MM.1S (cell line): ENCODE measurements around the gene SAMHD1.

Experiments used
- DNase-seq: peaks from one replicate; pipeline ENCODE4 v3.0.0-alpha.2; 2015
- H2AFZ ChIP-seq: fragments of 300-600 bp; sonication (generic); 2 replicates; pipeline ENCODE4 v1.6.0; 2016; ENCODE audit warnings: antibody characterized with exemption, low read length
- H3F3A ChIP-seq: fragments of 300-600 bp; sonication (generic); 2 replicates; pipeline ENCODE4 v1.6.1; 2016; ENCODE audit warnings: mild to moderate bottlenecking, antibody characterized with exemption, low read length, moderate library complexity, mixed read lengths; ENCODE audit not compliant: insufficient read depth
- H3K27ac ChIP-seq: fragments of 300-600 bp; sonication (generic); 2 replicates; pipeline ENCODE4 v1.5.1; 2016; ENCODE audit warnings: mild to moderate bottlenecking, low read length
- H3K27me3 ChIP-seq: fragments of 300-600 bp; sonication (generic); replicated peaks from 2 replicates; pipeline ENCODE4 v1.6.0; 2016; ENCODE audit warnings: low read length; ENCODE audit not compliant: insufficient read depth
- H3K36me3 ChIP-seq: fragments of 300-600 bp; sonication (generic); replicated peaks from 2 replicates; pipeline ENCODE4 v1.6.1; 2016; ENCODE audit warnings: mild to moderate bottlenecking, low read length, mixed read lengths; ENCODE audit not compliant: insufficient read depth
- H3K4me1 ChIP-seq: fragments of 300-600 bp; sonication (generic); 2 replicates; pipeline ENCODE4 v1.6.1; 2016; ENCODE audit warnings: low read length, mixed read lengths
- H3K4me2 ChIP-seq: fragments of 300-600 bp; sonication (generic); 2 replicates; pipeline ENCODE4 v1.6.0; 2016; ENCODE audit warnings: low read depth, low read length
- H3K4me3 ChIP-seq: fragments of 300-600 bp; sonication (generic); 2 replicates; pipeline ENCODE4 v1.5.1; 2016; ENCODE audit warnings: low read length, mixed read lengths
- H3K79me2 ChIP-seq: fragments of 300-600 bp; sonication (generic); 2 replicates; pipeline ENCODE4 v1.6.1; 2016; ENCODE audit warnings: mixed run types, low read length, mixed read lengths
- H3K9ac ChIP-seq: fragments of 300-600 bp; sonication (generic); 2 replicates; pipeline ENCODE4 v1.6.1; 2016; ENCODE audit warnings: low read length, mixed read lengths
- H3K9me2 ChIP-seq: fragments of 300-600 bp; sonication (generic); replicated peaks from 2 replicates; pipeline ENCODE4 v1.6.1; 2016; ENCODE audit warnings: mild to moderate bottlenecking, low read length, mixed read lengths; ENCODE audit not compliant: insufficient read depth
- H3K9me3 ChIP-seq: fragments of 300-600 bp; sonication (generic); replicated peaks from 2 replicates; pipeline ENCODE4 v1.6.1; 2016; ENCODE audit warnings: mild to moderate bottlenecking, low read length, mixed read lengths; ENCODE audit not compliant: insufficient read depth
- H4K20me1 ChIP-seq: fragments of 300-600 bp; sonication (generic); 2 replicates; pipeline ENCODE4 v1.6.1; 2016; ENCODE audit warnings: mild to moderate bottlenecking, low read length, moderate library complexity, mixed read lengths; ENCODE audit not compliant: insufficient read depth
- CTCF ChIP-seq: fragments of 300-600 bp; sonication (generic); IDR thresholded peaks from 2 replicates; pipeline ENCODE4 v1.5.1; 2016; ENCODE audit warnings: antibody characterized with exemption, low read length, mixed read lengths
- EZH2 ChIP-seq: fragments of 300-600 bp; sonication (generic); optimal IDR thresholded peaks from 2 replicates; pipeline ENCODE3; 2017; ENCODE audit warnings: low read depth, mild to moderate bottlenecking, antibody characterized with exemption, low read length, mixed read lengths
- EZH2phosphoT487 ChIP-seq: fragments of 300-600 bp; sonication (generic); IDR thresholded peaks from 2 replicates; pipeline ENCODE4 v1.6.1; 2018; ENCODE audit warnings: antibody characterized with exemption, low read length

Gene SAMHD1

GRCh38 chr20:36848078-36848660, 103.3 kb downstream of the SAMHD1 start:
- no peaks in the 10 kb centered on the region for H3K36me3 ChIP-seq
- H3K79me2 ChIP-seq = no peaks in the 10 kb centered on the region
- H3K27ac ChIP-seq = no peak overlapping the region

GRCh38 chr20:36847710-36848040, 103.8 kb downstream of the SAMHD1 start:
- DNase-seq = no peak
- H3F3A ChIP-seq = peaks cover 6% of the 10 kb centered on the region; the same call in 1 of the 2 replicates
- H3K79me2 ChIP-seq = no peaks in the 10 kb centered on the region
- H3K4me2 ChIP-seq = no peak overlapping the region
- no peak overlapping the region for H3K4me3 ChIP-seq
- H3K27ac ChIP-seq = no peak overlapping the region
- peaks cover 10% of the 10 kb centered on the region for H3K4me1 ChIP-seq
- no peaks in the 10 kb centered on the region for H4K20me1 ChIP-seq
- H3K36me3 ChIP-seq = no peaks in the 10 kb centered on the region
- no peaks in the 10 kb centered on the region for H3K27me3 ChIP-seq
- H3K9me2 ChIP-seq = no peaks in the 10 kb centered on the region
- H3K9me3 ChIP-seq = no peaks in the 10 kb centered on the region
- no peak overlapping the region for H3K9ac ChIP-seq
- no peak overlapping the region for H2AFZ ChIP-seq
- no peak for TF ChIP-seq EZH2phosphoT487
- TF ChIP-seq EZH2 = no peak
- TF ChIP-seq CTCF = no peak

More at GRCh38 chr20:36848078-36848660, 103.3 kb downstream of the SAMHD1 start:
- no peak overlapping the region for H3K4me3 ChIP-seq
- no peak for TF ChIP-seq EZH2phosphoT487
- TF ChIP-seq EZH2 = no peak
- TF ChIP-seq CTCF = no peak
- no peak for DNase-seq
- no peak overlapping the region for H3K4me2 ChIP-seq
- H3F3A ChIP-seq = peaks cover 1% of the 10 kb centered on the region; the same call in 1 of the 2 replicates
- H3K4me1 ChIP-seq = peaks cover 5% of the 10 kb centered on the region
- no peaks in the 10 kb centered on the region for H3K9me2 ChIP-seq
- H3K9ac ChIP-seq = no peak overlapping the region
- H4K20me1 ChIP-seq = no peaks in the 10 kb centered on the region
- no peak overlapping the region for H2AFZ ChIP-seq
- no peaks in the 10 kb centered on the region for H3K27me3 ChIP-seq
- no peaks in the 10 kb centered on the region for H3K9me3 ChIP-seq

GRCh38 chr20:36847009-36847709, 104.3 kb downstream of the SAMHD1 start:
- Histone ChIP-seq H3K4me1 (peaks cover 13% of the 10 kb centered on the region), H3K9me3 (no peaks in the 10 kb centered on the region), H3K9ac (no peak overlapping the region), H3K4me3 (no peak overlapping the region), H3K36me3 (no peaks in the 10 kb centered on the region), H4K20me1 (no peaks in the 10 kb centered on the region), H3K27me3 (no peaks in the 10 kb centered on the region), H2AFZ (no peak overlapping the region), H3F3A (peaks cover 10% of the 10 kb centered on the region; the same call in 1 of the 2 replicates), H3K79me2 (no peaks in the 10 kb centered on the region), H3K4me2 (no peak overlapping the region), H3K27ac (no peak overlapping the region), H3K9me2 (no peaks in the 10 kb centered on the region)
- TF ChIP-seq CTCF = no peak
- no peak for TF ChIP-seq EZH2phosphoT487
- no peak for TF ChIP-seq EZH2
- no peak for DNase-seq
